Mesenchymal stem cell (in vitro differentiated cells and primary cell): ENCODE results near the gene ZFP3.
"Not testable (repeated sequence)": the region's sequence is repeated elsewhere in the genome, so short reads cannot be mapped to it uniquely, and the experiment has no call there.

ENCODE experiments used
- DNase-seq: peaks from one replicate; pipeline ENCODE4 v3.0.0-alpha.2; 2013
- H2AFZ ChIP-seq: one replicate; pipeline ENCODE4 v1.6.1; 2013; ENCODE audit warnings: low read depth, mild to moderate bottlenecking, control low read depth, inconsistent platforms, low read length, moderate library complexity
- H2AK5ac ChIP-seq: 2 replicates; pipeline ENCODE4 v1.6.1; 2013; ENCODE audit warnings: low read length, moderate library complexity, mild to moderate bottlenecking, inconsistent platforms; ENCODE audit not compliant: severe bottlenecking
- H2BK120ac ChIP-seq: one replicate; pipeline ENCODE4 v1.6.1; 2013; ENCODE audit warnings: low read depth, mild to moderate bottlenecking, inconsistent platforms, low read length, moderate library complexity
- H2BK12ac ChIP-seq, 2 experiments: one replicate each; pipeline ENCODE4 v1.6.1; 2013; ENCODE audit warnings: inconsistent platforms in 2 of 2, low read length in 2 of 2, mild to moderate bottlenecking in 2 of 2, moderate library complexity in 2 of 2, control low read depth in 1 of 2
- H2BK15ac ChIP-seq: one replicate; pipeline ENCODE4 v1.6.1; 2013; ENCODE audit warnings: mild to moderate bottlenecking, low read depth, inconsistent platforms; ENCODE audit not compliant: poor library complexity, severe bottlenecking
- H2BK5ac ChIP-seq: 2 replicates; pipeline ENCODE4 v1.6.1; 2013; ENCODE audit warnings: low read depth, mild to moderate bottlenecking, low read length, control low read depth, inconsistent platforms; ENCODE audit not compliant: poor library complexity, severe bottlenecking
- H3K14ac ChIP-seq, 2 experiments: one replicate each; pipeline ENCODE4 v1.6.1; 2013; ENCODE audit warnings: inconsistent platforms in 2 of 2, low read length in 2 of 2, control low read depth in 1 of 2, mild to moderate bottlenecking in 1 of 2, moderate library complexity in 1 of 2
- H3K18ac ChIP-seq, 2 experiments: one replicate each; pipeline ENCODE4 v1.6.1; 2013; ENCODE audit warnings: inconsistent platforms in 2 of 2, low read length in 2 of 2, control low read depth in 1 of 2, low read depth in 1 of 2, mild to moderate bottlenecking in 1 of 2
- H3K23ac ChIP-seq, 2 experiments: one replicate each; pipeline ENCODE4 v1.6.1; 2013; ENCODE audit warnings: inconsistent platforms in 2 of 2, low read length in 2 of 2, mild to moderate bottlenecking in 2 of 2, moderate library complexity in 2 of 2, control low read depth in 1 of 2
- H3K27ac ChIP-seq: 2 replicates; pipeline ENCODE4 v1.5.1; 2013; ENCODE audit warnings: mild to moderate bottlenecking, moderate library complexity, low read length, control low read depth, inconsistent platforms; ENCODE audit not compliant: poor library complexity, severe bottlenecking
- H3K27me3 ChIP-seq, 2 experiments: 2 replicates each; pipeline versions ENCODE4 v1.6.1 to v1.7.0; 2013; ENCODE audit warnings: low read length in 2 of 2, mild to moderate bottlenecking in 2 of 2, moderate library complexity in 2 of 2, control low read depth in 1 of 2, inconsistent platforms in 1 of 2; ENCODE audit not compliant: control insufficient read depth in 1 of 2, insufficient read depth in 1 of 2
- H3K36me3 ChIP-seq, 2 experiments: 2 replicates each; pipeline versions ENCODE4 v1.6.1 to v1.7.0; 2013; ENCODE audit warnings: low read length in 2 of 2, control low read depth in 1 of 2, inconsistent platforms in 1 of 2, low read depth in 1 of 2, mild to moderate bottlenecking in 1 of 2; ENCODE audit not compliant: insufficient read depth in 2 of 2, control insufficient read depth in 1 of 2
- H3K4ac ChIP-seq, 2 experiments: one replicate each; pipeline ENCODE4 v1.6.1; 2013; ENCODE audit warnings: inconsistent platforms in 2 of 2, low read length in 2 of 2, mild to moderate bottlenecking in 2 of 2, moderate library complexity in 2 of 2, control low read depth in 1 of 2, low read depth in 1 of 2
- H3K4me1 ChIP-seq: 2 replicates; pipeline ENCODE4 v1.6.1; 2013; ENCODE audit warnings: low read depth, low read length, control low read depth; ENCODE audit not compliant: control insufficient read depth, insufficient read depth
- H3K4me2 ChIP-seq: 2 replicates; pipeline ENCODE4 v1.6.1; 2013; ENCODE audit warnings: low read length, mild to moderate bottlenecking, inconsistent platforms; ENCODE audit not compliant: poor library complexity, severe bottlenecking
- H3K4me3 ChIP-seq, 2 experiments: 2 replicates each; pipeline versions ENCODE4 v1.5.1 to v1.7.0; 2013; ENCODE audit warnings: low read length in 2 of 2, mild to moderate bottlenecking in 2 of 2, control low read depth in 1 of 2, low read depth in 1 of 2; ENCODE audit not compliant: insufficient read depth in 1 of 2
- H3K79me1 ChIP-seq: replicated peaks from 2 replicates; pipeline ENCODE4 v1.6.1; 2013; ENCODE audit warnings: mild to moderate bottlenecking, control low read depth, low read length, inconsistent platforms; ENCODE audit not compliant: poor library complexity, severe bottlenecking
- H3K9ac ChIP-seq: 2 replicates; pipeline ENCODE4 v1.7.0; 2013; ENCODE audit warnings: mild to moderate bottlenecking, low read length, moderate library complexity
- H3K9me3 ChIP-seq: 2 replicates; pipeline ENCODE4 v1.7.0; 2013; ENCODE audit warnings: mild to moderate bottlenecking, low read length; ENCODE audit not compliant: control insufficient read depth
- H4K8ac ChIP-seq: one replicate; pipeline ENCODE4 v1.6.1; 2013; ENCODE audit warnings: inconsistent platforms, mild to moderate bottlenecking, low read length, moderate library complexity
- H4K91ac ChIP-seq: one replicate; pipeline ENCODE4 v1.6.1; 2013; ENCODE audit warnings: mild to moderate bottlenecking, low read length, inconsistent platforms
- WGBS: methylation state at CpG from one replicate; pipeline ENCODE4 v1.1.7; 2013; ENCODE audit warnings: mixed read lengths; 5-methylcytosine and 5-hydroxymethylcytosine counted together

Gene ZFP3

DNA sequence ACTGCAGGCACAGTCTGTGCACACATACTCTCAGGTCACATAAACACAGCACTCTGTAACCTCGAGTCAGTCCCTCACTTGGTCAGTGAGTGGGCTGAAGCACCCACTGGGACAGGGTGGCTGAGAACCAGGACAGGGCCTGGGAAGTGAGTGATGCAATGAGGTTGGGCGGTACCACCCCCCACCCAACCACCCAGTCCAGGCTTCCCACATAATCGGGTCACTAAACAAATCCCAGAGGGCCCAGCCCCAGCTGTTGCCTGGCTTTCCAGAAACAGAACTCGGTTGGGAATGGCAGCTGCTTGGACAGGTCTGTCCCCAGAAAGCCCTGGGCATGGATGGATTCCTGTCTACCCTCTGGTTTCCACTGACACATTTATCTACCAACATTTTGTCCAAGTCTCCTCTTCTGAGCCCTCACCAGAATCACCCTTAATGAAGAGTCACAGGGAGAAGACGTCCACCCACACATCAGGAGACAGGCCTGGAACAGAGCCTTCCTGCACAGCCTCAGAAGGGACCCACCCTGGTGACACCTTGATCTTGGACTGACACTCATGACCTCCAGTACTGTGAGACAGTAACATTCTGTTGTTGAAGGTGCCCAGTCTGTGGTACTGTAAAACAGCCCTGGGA, 46.0 kb downstream of the ZFP3 start:
- not testable (repeated sequence) for H2BK5ac ChIP-seq, H2BK12ac ChIP-seq, H3K9me3 ChIP-seq, H3K4ac ChIP-seq, H3K4me3 ChIP-seq, DNase-seq, H2AFZ ChIP-seq, H4K8ac ChIP-seq, H3K18ac ChIP-seq, H2BK120ac ChIP-seq, H3K4me2 ChIP-seq, H3K23ac ChIP-seq, H3K36me3 ChIP-seq, H3K27ac ChIP-seq, H2BK15ac ChIP-seq, H4K91ac ChIP-seq, H3K9ac ChIP-seq, H3K79me1 ChIP-seq, H2AK5ac ChIP-seq
- Histone ChIP-seq H3K27me3 (peaks cover 36 to 50% of the 10 kb centered on the region in 2 experiments), H3K4me1 (peaks cover 15% of the 10 kb centered on the region), H3K14ac (peak overlapping the region in 1 of 2 experiments; percentile 5)
- WGBS = 82% methylated on average over 5 of the region's 5 CpGs

DNA sequence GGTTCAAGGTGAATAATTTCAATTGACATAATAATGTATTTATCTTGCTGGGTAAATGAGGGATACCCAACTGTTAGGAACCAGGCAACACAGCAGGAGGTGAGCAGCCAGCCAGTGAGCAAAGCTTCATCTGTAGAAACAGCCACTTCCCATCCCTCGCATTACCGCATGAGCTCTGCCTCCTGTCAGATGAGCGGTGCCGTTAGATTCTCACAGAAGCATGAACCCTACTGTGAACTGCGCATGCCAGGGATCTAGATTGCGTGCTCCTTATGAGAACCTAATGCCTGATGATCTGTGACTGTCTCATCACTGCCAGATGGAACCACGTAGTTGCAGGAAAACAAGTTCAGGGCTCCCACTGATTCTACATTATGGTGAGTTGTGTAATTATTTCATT, 46.6 kb downstream of the ZFP3 start:
- H3K4me2 ChIP-seq, H3K4ac ChIP-seq, H4K91ac ChIP-seq, H3K9ac ChIP-seq, H3K27ac ChIP-seq, H2BK5ac ChIP-seq, H3K23ac ChIP-seq, H3K18ac ChIP-seq, H3K9me3 ChIP-seq, H3K14ac ChIP-seq, H3K36me3 ChIP-seq, H2AK5ac ChIP-seq, H4K8ac ChIP-seq, H3K79me1 ChIP-seq, H2BK12ac ChIP-seq, DNase-seq, H2AFZ ChIP-seq, H3K4me3 ChIP-seq, H2BK120ac ChIP-seq, H2BK15ac ChIP-seq: not testable (repeated sequence)
- WGBS = 91% methylated on average over 6 of the region's 7 CpGs
- Histone ChIP-seq H3K27me3 (peaks cover 36 to 54% of the 10 kb centered on the region in 2 experiments), H3K4me1 (peaks cover 15% of the 10 kb centered on the region)

DNA sequence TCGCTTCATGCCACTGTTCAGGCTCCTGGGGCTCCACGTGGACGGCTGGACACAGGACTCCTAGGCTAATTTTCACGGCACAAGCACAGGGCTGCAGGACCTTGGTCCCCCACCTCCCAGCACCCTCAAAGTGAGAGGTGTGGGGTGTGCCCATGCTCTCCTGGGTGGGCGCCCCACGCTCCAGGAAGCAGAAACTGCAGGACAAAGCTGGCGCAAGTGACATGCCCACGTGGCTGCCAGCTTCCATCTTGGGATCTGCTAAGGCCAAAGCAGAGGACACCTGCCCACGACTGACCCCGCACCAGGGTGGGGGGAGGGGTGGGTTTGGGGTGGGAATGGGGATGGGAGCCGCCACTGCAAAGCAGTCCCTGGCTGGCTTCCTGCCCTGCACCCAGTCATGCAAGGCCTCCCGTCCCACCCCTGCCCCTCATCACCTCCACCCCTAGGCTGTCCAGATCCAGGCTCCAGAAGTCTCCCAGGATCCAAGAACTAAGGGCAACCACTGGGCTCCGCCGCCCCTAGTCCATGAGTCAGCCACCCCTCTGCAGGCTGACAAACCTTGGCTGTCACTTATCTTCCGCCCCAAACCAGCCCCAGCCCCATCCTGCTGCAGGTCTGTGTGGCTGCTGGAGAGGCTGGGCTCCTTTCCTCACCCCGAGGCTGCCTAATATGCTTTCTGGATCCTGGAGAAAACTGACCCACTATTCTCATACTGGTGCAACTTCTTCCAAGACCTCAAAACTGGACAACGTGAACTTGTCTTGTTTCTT, 48.6 kb downstream of the ZFP3 start:
- Histone ChIP-seq H3K4me2 (no peak overlapping the region), H3K9ac (no peak overlapping the region), H3K18ac (no peak overlapping the region), H2BK120ac (no peak overlapping the region), H2BK5ac (no peak overlapping the region), H2AK5ac (no peak overlapping the region), H3K14ac (no peak overlapping the region), H3K4me3 (no peak overlapping the region), H4K91ac (no peak overlapping the region), H2BK15ac (no peak overlapping the region), H2AFZ (no peak overlapping the region), H3K4ac (no peak overlapping the region), H3K9me3 (no peaks in the 10 kb centered on the region), H3K36me3 (peaks cover 0 to 3% of the 10 kb centered on the region in 2 experiments), H3K79me1 (no peaks in the 10 kb centered on the region), H3K4me1 (peaks cover 15% of the 10 kb centered on the region), H3K27ac (no peak overlapping the region), H2BK12ac (no peak overlapping the region), H4K8ac (no peak overlapping the region), H3K23ac (no peak overlapping the region), H3K27me3 (peaks cover 24 to 50% of the 10 kb centered on the region in 2 experiments)
- no peak for DNase-seq
- 71% methylated on average over 14 of the region's 17 CpGs for WGBS

DNA sequence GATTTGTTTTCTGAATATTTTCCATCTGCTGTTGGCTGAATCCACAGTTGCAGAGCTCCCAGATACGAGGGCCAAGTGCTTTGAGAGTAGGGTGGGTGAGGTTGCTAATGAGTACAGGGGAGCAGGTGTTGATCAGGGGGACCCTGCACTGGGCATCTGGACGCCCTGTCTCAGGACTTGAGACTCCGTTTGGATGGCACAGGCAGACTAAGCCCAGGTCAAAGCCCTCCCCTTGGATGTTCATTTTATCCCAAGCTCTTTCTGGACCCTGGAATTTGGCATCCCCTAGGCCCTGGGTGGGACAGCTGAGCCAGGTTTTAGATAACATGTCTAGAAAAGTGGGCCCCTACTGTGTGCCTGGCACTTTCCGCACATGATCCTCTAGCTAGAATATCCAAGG, 49.6 kb downstream of the ZFP3 start:
- Histone ChIP-seq H2AFZ (no peak overlapping the region), H3K9ac (no peak overlapping the region), H2BK120ac (no peak overlapping the region), H4K8ac (no peak overlapping the region), H3K27me3 (peaks cover 16 to 41% of the 10 kb centered on the region in 2 experiments), H3K36me3 (peaks cover 0 to 3% of the 10 kb centered on the region in 2 experiments), H2BK12ac (no peak overlapping the region), H3K23ac (no peak overlapping the region), H2BK15ac (no peak overlapping the region), H3K4ac (no peak overlapping the region), H2BK5ac (no peak overlapping the region), H3K79me1 (no peaks in the 10 kb centered on the region), H4K91ac (no peak overlapping the region), H3K4me1 (peaks cover 7% of the 10 kb centered on the region), H3K18ac (no peak overlapping the region), H2AK5ac (no peak overlapping the region), H3K9me3 (no peaks in the 10 kb centered on the region), H3K14ac (no peak overlapping the region), H3K4me3 (no peak overlapping the region), H3K4me2 (no peak overlapping the region), H3K27ac (no peak overlapping the region)
- no peak for DNase-seq
- WGBS = 48% methylated on average over 3 of the region's 4 CpGs
